Measurements from ENCODE around the gene DNLZ. TPM values are rescaled to one million over a fixed set of nuclear protein-coding genes. Genes with fewer than 3 reads are reported as not detected.
A peak's percentile ranks its signal among the peaks of the same experiment; 100 is the strongest.

The DNLZ gene
- total and polyA plus RNA-seq, 9 of the 15 experiments (the other 6 are each of a cell fraction or from before 2014, with no cell fraction given), result 0.17 to 44.6 (median 3.4) TPM

DNA sequence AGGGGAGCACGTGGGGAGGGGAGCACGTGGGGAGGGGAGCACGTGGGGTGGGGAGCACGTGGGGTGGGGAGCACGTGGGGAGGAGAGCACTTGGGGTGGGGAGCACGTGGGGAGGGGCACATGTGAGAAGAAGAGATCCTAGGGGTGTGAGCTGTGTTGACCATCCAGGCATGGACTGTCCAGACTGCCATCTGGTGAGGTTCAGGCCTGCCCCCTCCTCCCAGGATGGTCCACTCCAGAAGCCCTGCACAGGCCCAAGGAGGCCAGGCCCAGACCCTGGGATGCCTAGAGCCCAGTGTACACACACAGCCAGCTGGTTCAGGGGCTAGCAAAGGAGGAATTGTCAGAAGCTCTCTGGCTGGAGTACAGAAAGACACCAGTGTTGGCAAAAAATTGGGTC is 34.1 kb upstream of the DNLZ start:
- in situ Hi-C loops (cut with MboI), result no loop called here
- H3K79me2 ChIP-seq (ENCODE audit: control insufficient read depth, insufficient read depth, low read length), result peaks cover 28% of the 10 kb centered on the region
- H3K4me2 ChIP-seq (ENCODE audit: insufficient read depth, low read length), result no peak overlapping the region
- no peak for FAIRE-seq
- BruUV-seq (replicated peaks), result no TSS peak
- POLR2A ChIA-PET, result no interaction called here
- no peak for DNase-seq (ENCODE audit: extremely low read depth in 1 of 4, low spot score in 3 of 4)
- no peak overlapping the region for H3K9ac ChIP-seq (ENCODE audit: insufficient read depth in 1 of 2, low read depth in 2 of 2, low read length in 2 of 2)
- H3K4me3 ChIP-seq, result no peak overlapping the region
- H3K36me3 ChIP-seq (ENCODE audit: control insufficient read depth, insufficient read depth, low read length), result peaks cover 76% of the 10 kb centered on the region
- H3K9me1 ChIP-seq (ENCODE audit: control insufficient read depth, insufficient read depth, low read length), result no peaks in the 10 kb centered on the region
- WGBS (ENCODE audit: insufficient coverage, low coverage, missing lambda C conversion rate), result no CpG with 5 or more reads among the region's 6 CpGs
- H3K27ac ChIP-seq (ENCODE audit: extremely low read depth, low read depth, low read length), result no peak overlapping the region
- TF ChIP-seq, protein P1, sequence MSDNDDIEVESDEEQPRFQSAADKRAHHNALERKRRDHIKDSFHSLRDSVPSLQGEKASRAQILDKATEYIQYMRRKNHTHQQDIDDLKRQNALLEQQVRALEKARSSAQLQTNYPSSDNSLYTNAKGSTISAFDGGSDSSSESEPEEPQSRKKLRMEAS (CRISPR knock-in tag; IDR thresholded peaks at IDR 0.05), result no peak
- TF ChIP-seq ZNF263 (CRISPR knock-in tag; IDR thresholded peaks at IDR 0.05; ENCODE audit: borderline replicate concordance), result peak; percentile 69; the same call in 1 of the 2 replicates
- H2AFZ ChIP-seq (ENCODE audit: low read depth, low read length), result no peak overlapping the region
- intact Hi-C loops (cut with micrococcal nuclease), result no loop called here
- no peaks in the 10 kb centered on the region for H3K27me3 ChIP-seq (ENCODE audit: control insufficient read depth in 2 of 2, insufficient read depth in 2 of 2, low read length in 2 of 2)
- CTCF ChIA-PET (ENCODE audit: low intra/inter-chr PET ratio), result no interaction called here
- no peaks in the 10 kb centered on the region for H3K9me3 ChIP-seq (replicated peaks; ENCODE audit: control insufficient read depth, insufficient read depth, low read depth, low read length)
- H4K20me1 ChIP-seq (replicated peaks; ENCODE audit: control insufficient read depth, insufficient read depth, low read length), result no peaks in the 10 kb centered on the region; the same call in 1 of the 2 replicates
- H3K4me1 ChIP-seq (replicated peaks in 1 of 2; ENCODE audit: control insufficient read depth in 2 of 2, insufficient read depth in 2 of 2, low read length in 2 of 2), result peaks cover 7 to 43% of the 10 kb centered on the region in 2 experiments; a peak in 4 of 5 replicates
- no peak for ATAC-seq

GRCh38 chr9:136396219-136396515 is 32.6 kb upstream of the DNLZ start:
- in situ Hi-C loops (cut with MboI), result no loop called here
- TF ChIP-seq ARID3A (IDR thresholded peaks at IDR 0.05; ENCODE audit: borderline replicate concordance, low read depth, low read length), result no peak
- H3K4me3 ChIP-seq, result no peak overlapping the region
- H3K79me2 ChIP-seq (ENCODE audit: control insufficient read depth, insufficient read depth, low read length), result peaks cover 28% of the 10 kb centered on the region
- no peaks in the 10 kb centered on the region; the same call in 1 of the 2 replicates for H4K20me1 ChIP-seq (replicated peaks; ENCODE audit: control insufficient read depth, insufficient read depth, low read length)
- H3K4me2 ChIP-seq (ENCODE audit: insufficient read depth, low read length), result no peak overlapping the region
- ATAC-seq (no peak), FAIRE-seq (no peak), DNase-seq (ENCODE audit: extremely low read depth in 1 of 4, low spot score in 3 of 4) (no peak)
- no peaks in the 10 kb centered on the region for H3K9me1 ChIP-seq (ENCODE audit: control insufficient read depth, insufficient read depth, low read length)
- no peak overlapping the region for H3K27ac ChIP-seq (ENCODE audit: extremely low read depth, low read depth, low read length)
- no peaks in the 10 kb centered on the region for H3K9me3 ChIP-seq (replicated peaks; ENCODE audit: control insufficient read depth, insufficient read depth, low read depth, low read length)
- WGBS (ENCODE audit: insufficient coverage, low coverage, missing lambda C conversion rate), result 97% methylated on average over 4 of the region's 4 CpGs
- no peaks in the 10 kb centered on the region for H3K27me3 ChIP-seq (ENCODE audit: control insufficient read depth in 2 of 2, insufficient read depth in 2 of 2, low read length in 2 of 2)
- peaks cover 76% of the 10 kb centered on the region for H3K36me3 ChIP-seq (ENCODE audit: control insufficient read depth, insufficient read depth, low read length)
- no peak overlapping the region for H2AFZ ChIP-seq (ENCODE audit: low read depth, low read length)
- POLR2A ChIA-PET, result interaction anchor here (0.6 to 1.6 kb wide), 5 partner anchors 9 to 33 kb away, joined by 3 to 5 read pairs (median 3); partner anchors contain the start of gene DNLZ
- H3K4me1 ChIP-seq (replicated peaks in 1 of 2; ENCODE audit: control insufficient read depth in 2 of 2, insufficient read depth in 2 of 2, low read length in 2 of 2), result peaks cover 7 to 49% of the 10 kb centered on the region in 2 experiments; a peak in 4 of 5 replicates
- CTCF ChIA-PET (ENCODE audit: low intra/inter-chr PET ratio), result no interaction called here
- intact Hi-C loops (cut with micrococcal nuclease), result no loop called here
- 0 out of 4 replicates have a peak overlapping the region, but pooled peaks of 1 of the 2 experiments have one; percentile 60 for H3K9ac ChIP-seq (ENCODE audit: insufficient read depth in 1 of 2, low read depth in 2 of 2, low read length in 2 of 2)
- no TSS peak for BruUV-seq (replicated peaks)

Data from K562 (cell line).